BLaER1 treated with 17β-estradiol and CSF1 and Interleukin-3, amounts not matched to agents 10 nM and 100 nM (cell line): ENCODE measurements around the gene BAHD1.

Source experiments
- H3K27ac ChIP-seq, 11 experiments: shearing (Covaris generic); formaldehyde crosslinking; 2 replicates each; pipeline ENCODE4 v1.8.1; 2022
- H3K27me3 ChIP-seq, 11 experiments: shearing (Covaris generic); formaldehyde crosslinking; 2 replicates each; pipeline ENCODE4 v1.8.1; 2022
- H3K36me3 ChIP-seq, 11 experiments: shearing (Covaris generic); formaldehyde crosslinking; 2 replicates each; pipeline ENCODE4 v1.8.1; 2022
- H3K4me1 ChIP-seq, 10 experiments: shearing (Covaris generic); formaldehyde crosslinking; 2 replicates each; pipeline ENCODE4 v1.8.1; 2022
- H3K4me2 ChIP-seq, 11 experiments: shearing (Covaris generic); formaldehyde crosslinking; 2 replicates each; pipeline ENCODE4 v1.8.1; 2022
- H3K4me3 ChIP-seq, 10 experiments: shearing (Covaris generic); formaldehyde crosslinking; 2 replicates each; pipeline ENCODE4 v1.8.1; 2022
- H3K9ac ChIP-seq, 11 experiments: shearing (Covaris generic); formaldehyde crosslinking; 2 replicates each; pipeline ENCODE4 v1.8.1; 2022
- H3K9me3 ChIP-seq, 11 experiments: shearing (Covaris generic); formaldehyde crosslinking; replicated peaks in 1 of 11; 2 replicates each; pipeline ENCODE4 v1.8.1; 2022
- H4K20me1 ChIP-seq, 11 experiments: shearing (Covaris generic); formaldehyde crosslinking; 2 replicates each; pipeline ENCODE4 v1.8.1; 2022
- Cebpa-rat ChIP-seq, 11 experiments: shearing (Covaris generic); IDR thresholded peaks; 2 replicates each; pipeline ENCODE4 v1.8.1; 2022

BAHD1 gene

GRCh38 chr15:40471105-40471807, 30.5 kb downstream of the BAHD1 start:
- H3K36me3 ChIP-seq: peaks cover 0 to 26% (median 23%) of the 10 kb centered on the region in 11 experiments; a peak in 21 of 22 replicates
- peaks cover 0 to 34% (median 7%) of the 10 kb centered on the region in 11 experiments; a peak in 9 of 22 replicates for H4K20me1 ChIP-seq
- no peaks in the 10 kb centered on the region for H3K9me3 ChIP-seq
- peak overlapping the region; percentile 80 to 92 (median 85) for H3K9ac ChIP-seq
- no peaks in the 10 kb centered on the region for H3K27me3 ChIP-seq
- TF ChIP-seq Cebpa-rat (IDR thresholded peaks at IDR 0.05): no peak
- peaks cover 34 to 73% (median 61%) of the 10 kb centered on the region in 10 experiments for H3K4me1 ChIP-seq
- peak overlapping the region; percentile 53 to 89 (median 84); a peak in 21 of 22 replicates for H3K27ac ChIP-seq
- H3K4me2 ChIP-seq: peak overlapping the region; percentile 93 to 100 (median 99)
- peak overlapping the region; percentile 74 to 83 (median 75) for H3K4me3 ChIP-seq

GRCh38 chr15:40471808-40472150, 31.0 kb downstream of the BAHD1 start:
- Histone ChIP-seq H3K27ac (peak overlapping the region; percentile 53 to 89 (median 84); a peak in 20 of 22 replicates), H3K36me3 (peaks cover 0 to 23% (median 18%) of the 10 kb centered on the region in 11 experiments; a peak in 20 of 22 replicates), H3K4me1 (peaks cover 31 to 72% (median 62%) of the 10 kb centered on the region in 10 experiments), H3K9me3 (no peaks in the 10 kb centered on the region), H3K4me3 (peak overlapping the region; percentile 74 to 83 (median 75)), H4K20me1 (peaks cover 0 to 29% (median 7%) of the 10 kb centered on the region in 11 experiments; a peak in 9 of 22 replicates), H3K4me2 (peak overlapping the region; percentile 93 to 100 (median 99)), H3K9ac (peak overlapping the region; percentile 80 to 92 (median 85); a peak in 21 of 22 replicates), H3K27me3 (no peaks in the 10 kb centered on the region)
- TF ChIP-seq Cebpa-rat (IDR thresholded peaks at IDR 0.05): no peak

GRCh38 chr15:40472171-40472727, 31.5 kb downstream of the BAHD1 start:
- H3K27ac ChIP-seq: peak overlapping the region in 2 of 11 experiments; percentile 83 to 84; a peak in 3 of 22 replicates
- peaks cover 0 to 19% (median 14%) of the 10 kb centered on the region in 11 experiments; a peak in 17 of 22 replicates for H3K36me3 ChIP-seq
- no peak for TF ChIP-seq Cebpa-rat (IDR thresholded peaks at IDR 0.05)
- H3K9me3 ChIP-seq: no peaks in the 10 kb centered on the region
- H3K27me3 ChIP-seq: no peaks in the 10 kb centered on the region
- H3K9ac ChIP-seq: peak overlapping the region in 10 of 11 experiments; percentile 80 to 92 (median 86); a peak in 19 of 22 replicates
- peak overlapping the region; percentile 93 to 100 (median 99) for H3K4me2 ChIP-seq
- H4K20me1 ChIP-seq: peaks cover 0 to 24% (median 6%) of the 10 kb centered on the region in 11 experiments; a peak in 9 of 22 replicates
- H3K4me3 ChIP-seq: peak overlapping the region; percentile 74 to 83 (median 75)
- peaks cover 31 to 72% (median 62%) of the 10 kb centered on the region in 10 experiments for H3K4me1 ChIP-seq

- TF ChIP-seq Cebpa-rat (IDR thresholded peaks at IDR 0.05): no peak
- Histone ChIP-seq H3K36me3 (no peaks in the 10 kb centered on the region), H3K27me3 (no peaks in the 10 kb centered on the region), H3K4me1 (peaks cover 18 to 58% (median 52%) of the 10 kb centered on the region in 10 experiments), H3K9me3 (no peaks in the 10 kb centered on the region), H3K27ac (no peak overlapping the region), H3K4me2 (peak overlapping the region; percentile 10 to 65 (median 41); a peak in 19 of 22 replicates), H4K20me1 (peaks cover 0 to 18% (median 0%) of the 10 kb centered on the region in 11 experiments; a peak in 6 of 22 replicates), H3K4me3 (no peak overlapping the region), H3K9ac (peak overlapping the region in 1 of 11 experiments; percentile 19; a peak in 1 of 22 replicates)
These were observed 33.8 kb downstream of the BAHD1 start for GRCh38 chr15:40474581-40474980.

- no peak overlapping the region for H3K9ac ChIP-seq
- H3K36me3 ChIP-seq: no peaks in the 10 kb centered on the region
- H4K20me1 ChIP-seq: peaks cover 0 to under 1% (median 0%) of the 10 kb centered on the region in 11 experiments; a peak in 2 of 22 replicates
- no peak overlapping the region for H3K4me2 ChIP-seq
- no peak overlapping the region for H3K4me3 ChIP-seq
- H3K4me1 ChIP-seq: peaks cover 0 to 32% (median 26%) of the 10 kb centered on the region in 10 experiments; a peak in 18 of 20 replicates
- H3K9me3 ChIP-seq: no peaks in the 10 kb centered on the region
- TF ChIP-seq Cebpa-rat (IDR thresholded peaks at IDR 0.05): no peak
- no peak overlapping the region for H3K27ac ChIP-seq
- H3K27me3 ChIP-seq: no peaks in the 10 kb centered on the region
These were observed 37.0 kb downstream of the BAHD1 start for GRCh38 chr15:40477642-40478327.

GRCh38 chr15:40479024-40479423, 38.3 kb downstream of the BAHD1 start:
- Histone ChIP-seq H3K4me3 (no peak overlapping the region), H3K27ac (no peak overlapping the region), H3K9ac (no peak overlapping the region), H3K9me3 (no peaks in the 10 kb centered on the region), H3K4me1 (peaks cover 0 to 24% (median 23%) of the 10 kb centered on the region in 10 experiments; a peak in 18 of 20 replicates), H4K20me1 (no peaks in the 10 kb centered on the region), H3K4me2 (no peak overlapping the region), H3K27me3 (no peaks in the 10 kb centered on the region), H3K36me3 (no peaks in the 10 kb centered on the region)
- no peak for TF ChIP-seq Cebpa-rat (IDR thresholded peaks at IDR 0.05)

GRCh38 chr15:40481341-40482074, 40.8 kb downstream of the BAHD1 start:
- no peaks in the 10 kb centered on the region for H3K27me3 ChIP-seq
- no peak for TF ChIP-seq Cebpa-rat (IDR thresholded peaks at IDR 0.05)
- H3K4me1 ChIP-seq: no peaks in the 10 kb centered on the region
- H3K4me2 ChIP-seq: no peak overlapping the region
- H4K20me1 ChIP-seq: no peaks in the 10 kb centered on the region
- peaks cover 0 to 8% (median 3%) of the 10 kb centered on the region in 11 experiments; a peak in 10 of 22 replicates for H3K9me3 ChIP-seq
- no peak overlapping the region for H3K27ac ChIP-seq
- H3K4me3 ChIP-seq: no peak overlapping the region
- H3K9ac ChIP-seq: no peak overlapping the region
- H3K36me3 ChIP-seq: no peaks in the 10 kb centered on the region

- Histone ChIP-seq H3K27ac (no peak overlapping the region), H3K4me3 (no peak overlapping the region), H3K4me1 (no peaks in the 10 kb centered on the region), H3K36me3 (no peaks in the 10 kb centered on the region), H3K9ac (no peak overlapping the region), H4K20me1 (no peaks in the 10 kb centered on the region), H3K9me3 (peaks cover 0 to 32% (median 20%) of the 10 kb centered on the region in 11 experiments; a peak in 17 of 22 replicates), H3K4me2 (no peak overlapping the region), H3K27me3 (no peaks in the 10 kb centered on the region)
- no peak for TF ChIP-seq Cebpa-rat (IDR thresholded peaks at IDR 0.05)
These were observed 43.2 kb downstream of the BAHD1 start for GRCh38 chr15:40483919-40484318.
